GM18505 (cell line): ENCODE measurements around the gene SLC17A4.

Source experiments
- ATAC-seq: cut with Tn5 transposase; IDR thresholded peaks from one replicate; pipeline ENCODE4 v1.9.1; 2021; ENCODE audit not compliant: unreplicated experiment
- POLR2A ChIP-seq: IDR thresholded peaks from 4 replicates; pipeline ENCODE4 v1.6.1; 2011; ENCODE audit warnings: borderline replicate concordance; ENCODE audit not compliant: insufficient read depth, insufficient read length; ENCODE audit errors: extremely low read depth

The SLC17A4 gene, protein sequence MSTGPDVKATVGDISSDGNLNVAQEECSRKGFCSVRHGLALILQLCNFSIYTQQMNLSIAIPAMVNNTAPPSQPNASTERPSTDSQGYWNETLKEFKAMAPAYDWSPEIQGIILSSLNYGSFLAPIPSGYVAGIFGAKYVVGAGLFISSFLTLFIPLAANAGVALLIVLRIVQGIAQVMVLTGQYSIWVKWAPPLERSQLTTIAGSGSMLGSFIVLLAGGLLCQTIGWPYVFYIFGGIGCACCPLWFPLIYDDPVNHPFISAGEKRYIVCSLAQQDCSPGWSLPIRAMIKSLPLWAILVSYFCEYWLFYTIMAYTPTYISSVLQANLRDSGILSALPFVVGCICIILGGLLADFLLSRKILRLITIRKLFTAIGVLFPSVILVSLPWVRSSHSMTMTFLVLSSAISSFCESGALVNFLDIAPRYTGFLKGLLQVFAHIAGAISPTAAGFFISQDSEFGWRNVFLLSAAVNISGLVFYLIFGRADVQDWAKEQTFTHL

DNA sequence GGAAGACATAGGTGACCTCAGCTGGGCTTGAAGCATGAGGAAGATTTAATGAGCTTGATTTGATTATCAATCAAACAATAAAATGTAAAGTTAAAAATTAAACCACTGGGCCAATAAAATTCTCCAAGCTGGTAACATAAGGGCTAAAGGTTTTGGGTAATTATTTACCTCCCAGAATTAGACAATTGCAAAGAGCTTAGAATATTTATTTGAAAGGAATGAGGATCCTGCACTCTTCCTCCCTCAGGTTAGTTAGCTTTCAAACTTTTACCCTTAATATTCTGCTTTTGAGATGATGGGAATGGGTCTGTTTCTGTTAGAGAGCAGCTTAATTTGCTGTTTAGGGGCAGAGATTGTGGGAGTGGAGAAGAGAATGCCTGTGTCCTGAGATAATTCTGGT lies at the start of gene SLC17A4:
Gene SLC17A4, plus strand, starts transcription at position 208 of the 400 bp plus-strand sequence. CDS start 7,221 bp downstream, outside the sequence.
- no peak for TF ChIP-seq POLR2A

DNA sequence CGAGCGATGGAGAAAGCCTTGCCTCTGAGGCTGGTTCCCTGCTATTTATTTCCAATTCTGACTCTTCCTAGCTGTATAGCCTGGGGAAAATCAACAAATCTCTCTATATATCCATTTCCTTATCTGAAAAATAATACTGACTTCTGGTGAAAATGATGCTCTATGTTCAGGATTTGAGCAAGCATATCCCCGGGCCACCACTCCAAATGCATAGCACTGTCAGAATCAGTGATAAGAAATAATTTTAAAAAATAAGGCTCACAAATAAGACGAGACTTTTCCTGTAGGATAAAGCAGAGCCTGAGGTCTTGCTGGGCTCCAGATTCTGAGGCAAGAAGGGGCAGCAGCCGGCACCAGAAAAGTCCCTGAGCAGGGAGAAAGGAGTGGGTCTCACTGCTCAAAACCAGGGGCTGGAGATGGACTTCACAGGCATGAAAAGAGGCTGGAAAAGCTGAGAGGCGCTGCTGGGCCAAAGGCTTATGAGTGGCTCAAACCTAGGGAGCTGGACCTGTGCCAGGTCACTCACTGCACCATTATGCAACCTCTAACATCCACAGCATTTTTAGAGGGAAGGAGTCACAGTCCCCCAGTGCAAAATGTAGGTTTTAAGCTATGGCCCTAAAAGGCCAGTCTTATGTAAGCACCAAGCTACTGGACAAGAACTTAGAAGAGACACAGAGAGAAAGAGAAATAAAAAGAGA lies 48.1 kb upstream of the SLC17A4 start:
- no peak for ATAC-seq

More for the DNA sequence above, at the start of gene SLC17A4:
- no peak for ATAC-seq

DNA sequence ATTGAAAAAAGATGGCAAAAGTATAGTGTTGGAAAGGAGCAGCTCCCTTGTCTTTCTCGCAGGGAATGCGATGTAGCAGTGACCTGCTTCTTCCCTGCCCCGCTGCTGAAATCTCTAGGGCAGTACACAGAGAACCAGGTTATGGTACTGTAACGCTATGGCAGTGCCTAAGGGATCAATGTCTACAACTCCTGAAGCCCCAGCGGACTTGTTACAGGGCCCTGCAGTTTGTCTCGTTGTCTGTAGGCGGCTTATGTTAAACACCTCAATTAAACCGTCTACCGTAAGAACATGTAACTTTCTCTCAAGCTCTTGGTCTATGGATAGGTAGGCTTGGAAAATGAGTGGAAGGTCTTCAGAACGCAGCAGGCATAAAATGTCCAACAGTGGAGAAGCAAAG lies 44.8 kb upstream of the SLC17A4 start:
- no peak for ATAC-seq
- TF ChIP-seq POLR2A: no peak

More for the DNA sequence above, 48.1 kb upstream of the SLC17A4 start:
- no peak for TF ChIP-seq POLR2A

DNA sequence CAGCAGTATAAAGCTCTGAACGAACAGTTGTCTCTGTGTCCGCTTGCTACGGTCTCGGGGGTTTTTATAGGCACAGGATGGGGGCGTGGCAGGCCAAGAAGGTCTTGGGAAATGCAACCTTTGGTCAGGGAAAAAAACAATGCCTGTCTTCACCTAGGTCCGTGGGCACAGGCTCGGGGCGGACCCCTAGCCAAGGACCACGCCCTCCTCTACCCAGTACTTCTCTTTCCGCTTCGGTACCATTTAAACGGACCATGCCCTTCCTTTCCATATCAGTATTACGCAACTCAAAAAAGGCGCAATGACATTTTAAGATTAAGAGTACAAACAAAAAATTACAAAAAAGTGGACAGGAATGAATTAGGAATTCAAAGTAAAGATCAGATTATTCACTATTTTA lies 44.3 kb upstream of the SLC17A4 start:
- TF ChIP-seq POLR2A: no peak
- ATAC-seq: no peak

DNA sequence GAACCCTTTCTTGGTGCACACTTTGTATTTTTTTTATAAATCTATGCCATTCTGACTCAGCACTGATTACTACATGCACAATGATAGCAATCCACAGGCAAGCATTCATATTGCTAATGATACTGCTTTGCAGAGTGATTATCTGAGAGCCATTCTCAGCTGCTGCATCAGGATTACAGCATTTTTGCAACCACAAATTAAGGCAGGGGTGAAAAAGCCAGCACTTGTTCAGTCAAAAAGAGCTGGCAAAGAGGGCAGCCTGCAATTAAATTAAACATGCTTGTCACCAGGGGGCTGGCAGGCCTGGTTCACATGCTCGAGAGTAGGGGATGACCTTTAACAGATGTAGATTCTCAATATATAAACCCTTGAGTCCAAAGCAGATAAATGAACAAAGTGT lies 40.7 kb upstream of the SLC17A4 start:
- TF ChIP-seq POLR2A: no peak

DNA sequence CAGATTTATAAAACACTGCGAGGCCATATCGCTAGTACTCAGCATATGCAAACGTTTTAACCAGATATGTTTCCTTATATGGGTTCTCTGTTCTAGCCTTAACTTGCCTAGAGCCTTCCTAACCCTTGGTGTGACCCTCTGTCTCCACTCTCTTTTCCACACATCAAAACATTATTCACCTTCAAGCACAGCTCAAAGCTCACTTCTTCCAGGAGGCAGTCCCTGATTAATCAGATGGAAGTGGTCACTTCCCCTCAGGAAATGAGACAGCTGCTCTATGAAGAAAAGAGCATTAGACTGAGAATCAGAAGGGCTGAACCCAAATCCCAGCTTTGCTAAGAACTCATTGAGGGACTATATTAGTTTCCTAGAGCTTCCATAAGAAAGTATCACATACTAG lies 39.8 kb upstream of the SLC17A4 start:
- no peak for ATAC-seq
- TF ChIP-seq POLR2A: no peak

More for the DNA sequence above, 40.7 kb upstream of the SLC17A4 start:
- no peak for ATAC-seq

DNA sequence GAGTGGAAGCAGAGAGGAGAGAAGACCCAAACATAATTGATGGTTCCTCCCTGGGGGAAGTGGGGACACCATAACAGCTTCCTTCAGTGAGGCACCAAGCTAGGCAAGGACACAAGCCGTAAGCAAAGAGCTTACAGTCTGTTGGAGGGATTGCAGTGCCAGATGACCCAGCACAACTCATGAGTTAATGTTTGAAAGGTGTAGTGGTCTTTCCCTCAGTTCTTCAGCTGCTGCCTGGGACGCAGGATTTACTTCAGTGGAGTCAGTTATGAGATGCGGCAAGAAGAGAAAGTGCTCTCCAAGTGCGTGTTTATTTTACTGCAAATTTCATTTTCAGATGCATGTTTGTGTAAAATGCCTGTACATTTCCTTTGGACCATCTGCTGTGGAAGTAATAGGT lies 38.7 kb upstream of the SLC17A4 start:
- no peak for ATAC-seq
- no peak for TF ChIP-seq POLR2A

DNA sequence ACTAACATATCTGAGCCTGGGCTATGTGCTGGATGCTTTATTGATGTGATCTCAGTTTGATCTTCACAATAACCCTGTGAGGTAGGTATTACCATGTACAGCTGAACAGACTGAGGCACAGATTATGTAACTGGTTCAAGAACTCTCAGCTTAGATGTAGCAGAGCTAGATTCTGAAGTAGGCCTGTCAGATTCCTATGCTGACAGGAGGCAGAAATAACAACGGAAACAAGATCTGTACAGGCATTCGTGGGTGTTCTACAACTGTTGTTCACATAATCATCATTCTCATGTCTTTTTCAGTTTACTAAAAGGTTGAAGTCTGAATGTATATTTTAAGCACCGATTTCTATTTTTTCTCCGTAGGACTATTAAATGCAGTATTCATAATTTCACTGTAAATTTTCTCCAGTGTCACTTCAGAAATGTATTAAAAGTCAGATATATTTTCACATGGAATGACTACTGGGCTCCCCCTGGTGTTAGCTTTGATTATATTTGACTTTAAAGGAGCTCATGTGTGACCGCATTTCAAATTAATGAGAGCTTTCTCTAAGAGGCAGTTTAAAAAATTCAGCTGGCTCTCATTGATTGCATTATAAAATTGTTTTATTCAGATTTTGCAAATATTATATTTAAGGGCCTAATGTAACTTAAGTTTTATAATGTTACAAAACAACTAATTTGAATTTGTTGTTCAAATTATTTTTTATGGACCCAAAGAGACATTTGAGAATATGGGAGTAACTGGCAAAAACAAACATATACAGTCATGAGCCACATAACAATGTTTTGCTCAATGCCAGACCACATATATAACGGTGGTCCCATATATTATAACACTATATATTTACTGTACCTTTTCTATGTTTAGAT lies 36.4 kb upstream of the SLC17A4 start:
- no peak for ATAC-seq
- TF ChIP-seq POLR2A: no peak

DNA sequence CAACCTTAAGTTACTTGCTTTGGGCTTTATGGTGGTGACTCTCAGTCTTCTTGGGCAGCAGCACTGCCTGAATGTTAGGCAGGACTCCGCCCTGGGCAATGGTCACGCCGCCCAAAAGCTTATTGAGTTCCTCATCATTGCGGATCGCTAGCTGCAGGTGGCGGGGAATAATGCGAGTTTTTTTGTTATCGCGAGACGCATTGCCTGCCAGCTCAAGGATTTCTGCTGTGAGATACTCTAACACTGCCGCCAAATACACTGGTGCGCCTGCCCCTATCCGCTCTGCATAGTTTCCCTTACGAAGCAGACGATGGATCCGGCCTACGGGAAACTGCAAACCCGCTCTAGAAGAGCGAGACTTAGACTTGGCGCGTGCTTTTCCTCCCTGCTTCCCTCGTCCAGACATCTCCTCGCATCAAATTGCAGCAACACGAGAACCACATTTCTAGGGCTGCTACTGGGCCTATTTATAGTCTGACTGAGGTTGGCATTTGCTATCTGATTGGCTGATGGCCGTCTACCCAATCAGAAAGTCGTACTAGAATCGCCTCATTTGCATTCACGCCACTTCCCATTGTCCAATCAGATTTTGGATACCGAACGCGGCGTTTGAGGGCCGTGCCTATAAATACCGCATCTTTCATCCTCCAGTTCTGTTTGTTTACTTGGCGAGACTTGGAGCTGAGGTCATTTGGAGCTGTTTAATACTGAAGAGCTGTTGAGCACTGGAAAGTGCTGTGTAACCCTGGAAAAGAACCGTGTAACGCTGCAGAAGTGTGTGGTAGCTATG lies 28.2 kb upstream of the SLC17A4 start:
- no peak for ATAC-seq

DNA sequence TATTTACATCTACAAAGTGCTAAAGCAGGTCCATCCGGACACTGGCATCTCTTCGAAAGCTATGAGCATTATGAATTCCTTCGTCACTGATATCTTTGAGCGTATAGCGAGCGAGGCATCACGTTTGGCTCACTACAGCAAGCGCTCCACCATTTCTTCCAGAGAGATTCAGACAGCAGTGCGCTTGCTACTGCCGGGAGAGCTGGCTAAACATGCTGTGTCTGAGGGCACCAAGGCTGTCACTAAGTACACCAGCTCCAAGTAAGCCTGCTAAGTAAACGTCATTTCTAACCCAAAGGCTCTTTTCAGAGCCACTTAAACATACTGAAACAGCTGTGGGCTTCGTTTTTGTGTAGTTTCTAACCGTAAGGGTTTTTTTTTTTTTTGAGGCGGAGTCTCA lies 27.5 kb upstream of the SLC17A4 start:
- TF ChIP-seq POLR2A: no peak
- no peak for ATAC-seq

More for the DNA sequence above, 28.2 kb upstream of the SLC17A4 start:
- TF ChIP-seq POLR2A: no peak

DNA sequence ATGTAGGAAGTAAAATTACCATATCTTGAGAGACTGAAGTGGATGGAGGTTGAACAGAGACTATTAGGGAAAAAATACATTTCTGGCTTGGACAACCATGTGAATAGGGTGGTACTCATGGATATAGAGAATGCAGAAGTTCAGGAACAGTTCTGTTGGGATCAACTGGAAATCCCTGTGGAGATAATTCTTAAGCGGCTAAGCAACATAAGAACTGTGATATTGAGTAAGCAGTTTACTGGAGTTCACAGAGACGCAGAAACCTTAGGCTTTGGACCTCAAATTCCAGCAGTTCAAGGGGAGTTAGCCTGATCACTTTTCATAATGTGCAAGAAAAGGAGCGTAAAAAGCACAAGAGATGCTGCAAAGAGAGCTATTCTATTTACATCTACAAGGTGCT lies 23.6 kb upstream of the SLC17A4 start:
- TF ChIP-seq POLR2A: no peak
- ATAC-seq: no peak

DNA sequence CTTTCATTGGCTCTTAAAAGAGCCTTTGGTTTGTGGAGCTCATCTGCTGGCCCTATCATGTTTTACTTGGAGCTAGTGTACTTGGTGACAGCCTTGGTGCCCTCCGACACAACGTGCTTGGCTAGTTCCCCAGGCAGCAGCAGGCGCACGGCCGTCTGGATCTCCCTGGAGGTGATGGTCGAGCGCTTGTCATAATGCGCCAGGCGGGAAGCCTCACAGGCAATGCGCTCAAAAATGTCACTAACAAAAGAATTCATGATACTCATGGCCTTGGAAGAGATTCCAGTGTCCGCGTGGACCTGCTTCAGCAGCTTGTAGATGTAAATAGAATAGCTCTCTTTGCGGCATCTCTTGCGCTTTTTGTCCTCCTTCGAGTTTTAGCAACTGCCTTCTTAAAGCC lies 22.8 kb upstream of the SLC17A4 start:
- no peak for TF ChIP-seq POLR2A
- ATAC-seq: no peak
